ENCODE measurements around the gene SYNPO2. TPM values are rescaled to one million over a fixed set of nuclear protein-coding genes. Genes with fewer than 3 reads are reported as not detected.

SYNPO2 gene
- total and polyA plus RNA-seq, 2 donors (not counting 1 experiment from before 2014, with no cell fraction given), result 0.03 to 0.20 TPM

DNA sequence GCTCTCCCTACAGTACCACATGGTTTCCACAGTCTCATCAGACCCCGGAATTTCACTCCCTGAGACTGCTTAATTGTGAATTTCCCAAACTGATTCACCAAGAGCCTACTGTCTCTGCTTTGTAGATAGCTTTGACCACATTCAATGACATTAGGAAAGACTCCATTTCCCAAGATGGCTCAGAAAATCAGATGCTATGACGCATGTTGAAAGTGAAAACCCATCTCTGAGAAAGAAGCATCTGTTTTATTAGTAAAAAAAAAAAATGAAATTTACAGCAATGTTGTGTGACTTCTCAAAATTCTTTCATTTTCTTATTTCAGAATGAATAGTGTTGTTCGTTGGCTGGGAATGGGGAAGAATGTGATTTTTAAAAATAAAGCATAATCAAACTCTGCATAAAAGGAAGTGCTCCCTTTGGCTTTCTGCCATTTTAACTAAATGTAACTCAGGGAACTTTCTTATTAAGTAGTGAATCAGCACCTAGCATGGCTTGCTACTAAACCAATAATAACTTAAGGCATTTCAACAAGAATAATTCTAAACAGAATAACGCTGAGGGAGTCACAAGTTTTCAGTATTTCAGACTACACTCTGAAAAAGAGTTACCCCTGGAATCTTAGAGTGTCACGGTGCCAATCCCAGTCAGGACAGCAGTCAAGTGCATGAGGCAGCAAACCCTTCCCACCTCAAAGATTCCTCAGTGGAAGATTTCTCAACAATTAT lies 149.6 kb downstream of the SYNPO2 start:
- POLR2A ChIA-PET, result no interaction called here
- H3K27ac ChIP-seq (ENCODE audit: low read length in 2 of 2), result no peak overlapping the region

More for the DNA sequence above, 149.6 kb downstream of the SYNPO2 start:
- CTCF ChIA-PET, result interaction anchor here (1.6 to 6.0 kb wide), 2 partner anchors 49 to 252 kb away, joined by 5 to 54 read pairs; no protein-coding TSS in a partner anchor
- Histone ChIP-seq H3K9ac (ENCODE audit: low read length) (no peak overlapping the region), H3K79me2 (ENCODE audit: control insufficient read depth, insufficient read depth, low read length) (no peaks in the 10 kb centered on the region), H3K4me2 (replicated peaks; ENCODE audit: low read depth, low read length, poor library complexity, severe bottlenecking) (no peak overlapping the region), H3K36me3 (replicated peaks in 1 of 2; ENCODE audit: control extremely low read depth in 1 of 2, control insufficient read depth in 1 of 2, extremely low read depth in 1 of 2, insufficient read depth in 2 of 2, low read length in 1 of 2) (no peaks in the 10 kb centered on the region), H4K20me1 (ENCODE audit: control insufficient read depth, insufficient read depth, low read length, poor library complexity, severe bottlenecking) (no peaks in the 10 kb centered on the region), H3K27me3 (replicated peaks in 1 of 4; ENCODE audit: control extremely low read depth in 1 of 4, control insufficient read depth in 3 of 4, insufficient read depth in 4 of 4, low read length in 3 of 4) (no peaks in the 10 kb centered on the region), H3K4me1 (ENCODE audit: control insufficient read depth in 2 of 2, insufficient read depth in 2 of 2, low read length in 2 of 2) (peaks cover 0 to 4% of the 10 kb centered on the region in 2 donors), H3K9me3 (ENCODE audit: control extremely low read depth in 1 of 3, control insufficient read depth in 2 of 3, insufficient read depth in 1 of 3, low read length in 2 of 3) (no peaks in the 10 kb centered on the region), H3K4me3 (ENCODE audit: control extremely low read depth in 1 of 5, extremely low read depth in 1 of 5, insufficient read depth in 1 of 5, low read depth in 2 of 5, low read length in 4 of 5) (no peak overlapping the region), H2AFZ (ENCODE audit: insufficient read depth, low read depth, low read length, poor library complexity, severe bottlenecking) (no peak overlapping the region)
- H3K4me3 Mint-ChIP-seq, result no peak overlapping the region
- ATAC-seq (ENCODE audit: low read depth) (no peak), DNase-seq (no peak)
- WGBS (ENCODE audit: insufficient coverage), result 64% methylated on average over 2 of the region's 5 CpGs
- no peaks in the 10 kb centered on the region for H3K9me3 Mint-ChIP-seq (ENCODE audit: insufficient read depth)
- peaks cover 6% of the 10 kb centered on the region for H3K4me1 Mint-ChIP-seq
- H3K27me3 Mint-ChIP-seq, result no peaks in the 10 kb centered on the region
- intact Hi-C loops (cut with micrococcal nuclease), result no loop called here
- no peak for TF ChIP-seq CTCF (IDR thresholded peaks at IDR 0.05)
- TF ChIP-seq EZH2 (IDR thresholded peaks at IDR 0.05; ENCODE audit: borderline replicate concordance, insufficient read depth, low read depth, low read length, poor library complexity, severe bottlenecking), result no peak
- no peak overlapping the region for H3K27ac Mint-ChIP-seq

Measured in B cell (primary cell).